ENCODE measurements around the gene CYP2J2. TPM values are rescaled to one million over a fixed set of nuclear protein-coding genes. Genes with fewer than 3 reads are reported as not detected.
"Not testable (repeated sequence)": the region's sequence is repeated elsewhere in the genome, so short reads cannot be mapped to it uniquely, and the experiment has no call there.

CYP2J2 gene
- total RNA-seq (2014; rRNA removed; shearing (Covaris generic)): 1.5 TPM in 2 replicates
- 3.6 and 4.3 TPM in 2 replicates for polyA plus RNA-seq (2015; cell fraction: cytosol; rRNA removed)
- 9.3 and 10.5 TPM in 2 replicates for polyA plus RNA-seq (2015; cell fraction: nucleus; rRNA removed)

GRCh38 chr1:59926381-59927123 is at the start of gene CYP2J2:
Gene CYP2J2, minus strand, starts transcription at chr1:59926773. Its CDS starts 27 bp downstream, at chr1:59926746.
- peak; percentile 44 for DNase-seq (ENCODE audit: low read depth)

- DNase-seq (ENCODE audit: low read depth): no peak
These were observed 47.1 kb upstream of the CYP2J2 start for GRCh38 chr1:59973719-59974118.

- no peak for DNase-seq (ENCODE audit: low read depth)
These were observed 45.8 kb upstream of the CYP2J2 start for GRCh38 chr1:59972216-59972927.

DNA sequence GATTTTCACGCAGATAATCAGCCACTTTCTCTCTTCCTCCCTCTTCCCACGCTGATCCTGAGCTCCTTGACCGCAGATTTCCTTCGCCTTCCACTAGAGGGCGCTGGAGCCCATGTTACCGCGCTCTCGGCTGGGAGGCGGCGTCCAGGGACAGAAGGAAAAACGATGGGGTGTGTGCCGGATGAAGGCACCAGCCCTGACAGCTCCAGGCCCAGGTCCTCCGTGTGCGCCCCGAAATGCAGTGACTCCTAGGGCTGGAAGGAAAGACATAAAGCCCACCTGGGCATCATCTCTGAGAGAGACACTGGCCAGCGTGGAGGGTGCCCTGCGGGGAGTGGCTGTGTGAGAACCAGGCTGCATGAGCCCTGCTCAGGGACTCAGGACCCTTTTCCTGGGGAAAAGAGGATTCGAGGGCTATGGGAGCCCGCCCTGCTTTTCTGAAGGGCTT is 44.9 kb upstream of the CYP2J2 start:
- DNase-seq (ENCODE audit: low read depth): peak; percentile 56

DNA sequence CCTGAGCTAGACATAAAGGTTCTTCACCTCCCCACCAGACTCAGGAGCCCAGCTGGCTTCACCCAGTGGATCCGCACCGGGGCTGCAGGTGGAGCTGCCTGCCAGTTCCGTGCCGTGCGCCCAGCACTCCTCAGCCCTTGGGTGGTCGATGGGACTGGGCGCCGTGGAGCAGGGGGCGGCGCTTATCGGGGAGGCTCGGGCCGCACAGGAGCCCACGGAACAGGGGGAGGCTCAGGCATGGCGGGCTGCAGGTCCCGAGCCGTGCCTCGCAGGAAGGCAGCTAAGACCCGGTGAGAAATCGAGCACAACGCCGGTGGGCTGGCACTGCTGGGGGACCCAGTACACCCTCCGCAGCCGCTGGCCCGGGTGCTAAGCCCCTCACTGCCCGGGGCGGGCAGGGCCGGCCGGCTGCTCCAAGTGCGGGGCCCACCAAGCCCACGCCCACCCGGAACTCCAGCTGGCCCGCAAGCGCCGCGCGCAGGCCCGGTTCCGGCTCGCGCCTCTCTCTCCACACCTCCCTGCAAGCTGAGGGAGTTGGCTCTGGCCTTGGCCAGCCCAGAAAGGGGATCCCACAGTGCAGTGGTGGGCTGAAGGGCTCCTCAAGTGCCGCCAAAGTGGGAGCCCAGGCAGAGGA is 43.1 kb upstream of the CYP2J2 start:
- not testable (repeated sequence) for DNase-seq (ENCODE audit: low read depth)

GRCh38 chr1:59968746-59969145 is 42.2 kb upstream of the CYP2J2 start:
- DNase-seq (ENCODE audit: low read depth): not testable (repeated sequence)

DNA sequence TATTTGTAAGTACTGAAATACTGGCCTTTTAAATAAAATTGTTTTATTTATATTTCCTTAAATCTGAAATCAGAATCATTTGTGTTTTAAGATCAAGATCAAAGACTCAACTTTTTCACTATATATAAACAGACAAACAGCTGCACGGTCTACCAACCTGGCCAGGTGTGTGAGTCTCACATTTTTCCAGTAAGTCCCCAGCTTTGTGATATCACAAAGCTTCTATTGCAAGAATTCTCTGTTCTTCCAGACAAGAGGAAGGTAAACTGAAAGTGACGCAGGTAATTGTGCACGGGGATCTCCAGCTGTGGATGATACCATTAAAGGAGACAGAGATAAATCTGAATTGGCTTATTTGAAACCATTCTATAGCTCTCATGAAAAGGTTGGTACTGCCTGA is 41.2 kb upstream of the CYP2J2 start:
- DNase-seq (ENCODE audit: low read depth): no peak

DNA sequence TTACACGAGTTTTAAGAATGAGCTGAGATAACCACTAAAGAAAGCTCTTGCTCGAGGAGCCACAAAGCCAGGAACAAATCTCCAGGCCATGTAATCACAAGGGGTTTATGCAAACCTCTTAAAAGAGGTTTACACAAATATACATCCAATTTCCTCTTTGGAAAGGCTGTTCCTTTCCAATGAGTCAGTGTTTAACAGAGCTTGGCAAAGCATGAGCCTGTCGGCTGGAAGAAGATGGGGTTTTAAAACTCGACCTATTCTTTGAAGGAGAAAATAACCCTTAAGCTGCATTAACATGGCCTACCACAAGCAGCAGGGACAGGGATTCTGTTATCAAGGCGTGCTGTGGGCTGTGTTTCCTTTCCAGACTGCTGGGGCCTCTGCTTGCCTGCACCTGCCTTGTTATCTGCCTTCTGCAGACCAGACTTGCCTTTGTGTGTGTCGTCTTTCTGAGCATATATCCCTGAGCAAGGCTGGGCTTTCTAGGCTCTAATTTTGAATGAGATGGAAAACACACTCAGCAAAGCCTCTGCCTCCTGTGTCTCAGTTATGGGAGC is 40.6 kb upstream of the CYP2J2 start:
- no peak for DNase-seq (ENCODE audit: low read depth)

DNA sequence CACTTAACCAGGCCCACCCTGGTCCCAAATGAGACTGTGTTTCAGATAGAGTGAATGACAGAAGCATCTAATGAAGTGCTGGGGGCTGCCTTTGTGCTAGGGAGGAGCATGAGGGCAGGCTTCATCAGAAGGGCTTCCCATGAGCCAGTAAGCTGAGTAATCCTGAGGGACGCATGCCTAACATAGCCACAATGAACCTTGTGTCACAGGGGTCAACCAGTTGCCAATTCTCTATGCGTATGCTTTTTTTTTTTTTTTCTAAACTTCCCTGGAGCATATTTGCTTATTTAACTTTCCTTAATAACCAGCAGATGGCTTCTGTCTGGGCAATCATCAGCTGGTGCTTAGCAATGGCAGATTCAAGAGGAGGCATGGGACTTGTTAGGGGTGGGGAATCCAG is 25.5 kb upstream of the CYP2J2 start:
- peak; percentile 21 for DNase-seq (ENCODE audit: low read depth)

DNA sequence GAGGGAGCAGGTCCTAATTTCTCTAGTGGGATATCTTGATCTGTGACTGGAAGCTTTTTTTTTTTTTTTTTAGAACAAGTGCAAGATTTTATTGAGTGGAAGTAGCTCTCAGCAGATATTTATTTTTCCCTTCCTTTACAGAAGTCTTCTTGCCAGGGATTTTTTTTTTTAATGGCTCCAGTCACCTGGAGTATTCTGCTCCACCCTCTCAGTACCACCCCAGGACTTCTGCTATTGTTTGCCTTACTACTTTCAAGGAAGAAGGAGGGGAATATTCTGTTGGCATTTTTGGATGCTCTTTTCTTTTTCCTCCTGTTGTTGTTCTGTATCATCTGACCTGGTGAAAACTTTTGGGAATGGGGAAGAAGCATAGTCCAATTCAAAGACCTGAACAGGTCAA is 23.1 kb upstream of the CYP2J2 start:
- no peak for DNase-seq (ENCODE audit: low read depth)

GRCh38 chr1:59948990-59949389 is 22.4 kb upstream of the CYP2J2 start:
- DNase-seq (ENCODE audit: low read depth): no peak

DNA sequence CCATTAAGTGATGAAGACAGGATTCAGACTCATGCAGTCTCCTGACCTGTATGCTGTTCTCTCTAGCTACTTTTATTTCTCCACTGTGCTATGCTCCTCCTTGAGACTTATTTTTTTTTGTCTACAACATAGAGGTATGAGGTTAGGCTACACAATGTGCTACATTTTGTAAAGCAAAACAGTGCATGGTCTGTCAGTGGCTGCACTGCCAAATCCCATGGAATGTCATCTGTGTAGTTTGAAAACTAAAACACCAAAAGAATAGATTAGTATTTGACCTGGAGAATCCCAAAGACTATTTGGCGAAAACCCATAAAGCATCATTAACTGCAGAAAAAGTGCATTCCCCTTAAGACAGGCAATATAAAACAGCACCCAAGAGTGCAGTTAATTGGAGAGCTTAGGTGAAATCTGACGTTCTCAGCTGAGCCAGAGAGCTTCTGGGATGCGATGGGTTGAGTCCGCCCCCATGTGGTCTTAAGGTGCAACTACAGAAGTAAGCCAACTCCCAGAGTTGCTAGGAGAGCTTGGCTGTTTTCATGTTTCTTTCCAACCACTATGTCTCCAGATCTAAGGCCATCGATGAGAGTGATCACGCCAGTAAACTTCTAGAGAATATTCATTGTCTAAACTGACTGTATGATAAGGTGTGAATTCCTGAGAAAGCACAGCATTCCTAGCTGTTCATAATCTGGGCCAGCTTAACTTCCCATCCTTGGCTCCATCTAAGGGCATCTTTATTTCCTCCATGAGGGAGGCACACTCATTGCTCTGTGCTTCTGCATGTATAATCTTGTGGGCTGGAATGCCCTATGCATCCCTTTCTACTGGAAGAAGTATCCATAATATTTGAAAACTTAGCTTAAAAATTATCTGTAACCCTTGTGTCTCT is 20.7 kb upstream of the CYP2J2 start:
- peak; percentile 55 for DNase-seq (ENCODE audit: low read depth)

GRCh38 chr1:59945790-59946189 is 19.2 kb upstream of the CYP2J2 start:
- no peak for DNase-seq (ENCODE audit: low read depth)

GRCh38 chr1:59939393-59939792 is 12.8 kb upstream of the CYP2J2 start:
- no peak for DNase-seq (ENCODE audit: low read depth)

GRCh38 chr1:59937636-59938210 is 11.2 kb upstream of the CYP2J2 start:
- DNase-seq (ENCODE audit: low read depth): no peak

DNA sequence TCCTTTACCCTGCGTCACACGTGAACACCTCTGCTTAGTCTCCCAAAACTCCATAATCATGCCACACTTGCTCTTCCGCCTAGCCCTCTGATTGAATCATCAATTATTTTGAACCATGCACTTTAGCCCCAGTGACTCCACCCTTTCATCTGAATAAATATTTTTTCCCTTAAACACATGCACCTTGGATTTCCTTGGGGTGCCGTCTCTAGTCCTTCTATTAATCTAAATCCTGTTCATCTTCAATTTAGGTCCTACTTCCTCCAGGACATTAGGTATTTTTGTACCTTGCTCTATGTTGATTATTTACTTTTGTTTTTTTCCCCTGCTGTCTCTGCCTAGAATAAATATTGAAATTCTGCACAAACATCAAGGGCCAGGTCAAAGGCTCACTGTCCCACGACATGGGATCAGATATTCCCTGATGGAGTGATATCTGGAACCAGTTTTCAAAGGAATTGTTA is 9.8 kb upstream of the CYP2J2 start:
- DNase-seq (ENCODE audit: low read depth): no peak

- no peak for DNase-seq (ENCODE audit: low read depth)
These were observed 2.4 kb upstream of the CYP2J2 start for GRCh38 chr1:59928996-59929395.

GRCh38 chr1:59927213-59927612 is 640 bp upstream of the CYP2J2 start:
- DNase-seq (ENCODE audit: low read depth): no peak

DNA sequence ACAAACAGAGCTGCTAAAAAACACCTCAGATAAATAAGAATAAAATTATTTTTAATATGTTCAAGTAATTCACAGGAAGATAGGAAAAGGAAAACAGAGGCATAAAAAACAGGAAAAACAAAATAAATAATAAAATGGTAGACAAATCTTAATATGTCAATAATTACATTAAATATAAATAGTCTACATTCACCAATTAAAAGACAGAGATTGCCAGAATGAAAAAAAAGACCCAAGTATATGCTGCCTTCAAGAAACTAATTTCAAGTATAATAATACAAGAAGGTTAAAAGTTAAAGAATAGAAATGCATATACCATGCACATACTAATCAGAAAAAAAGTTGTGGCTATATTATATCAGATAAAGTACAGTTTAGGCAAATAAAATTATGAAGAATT is 1.9 kb downstream of the CYP2J2 start:
- DNase-seq (ENCODE audit: low read depth): no peak

DNA sequence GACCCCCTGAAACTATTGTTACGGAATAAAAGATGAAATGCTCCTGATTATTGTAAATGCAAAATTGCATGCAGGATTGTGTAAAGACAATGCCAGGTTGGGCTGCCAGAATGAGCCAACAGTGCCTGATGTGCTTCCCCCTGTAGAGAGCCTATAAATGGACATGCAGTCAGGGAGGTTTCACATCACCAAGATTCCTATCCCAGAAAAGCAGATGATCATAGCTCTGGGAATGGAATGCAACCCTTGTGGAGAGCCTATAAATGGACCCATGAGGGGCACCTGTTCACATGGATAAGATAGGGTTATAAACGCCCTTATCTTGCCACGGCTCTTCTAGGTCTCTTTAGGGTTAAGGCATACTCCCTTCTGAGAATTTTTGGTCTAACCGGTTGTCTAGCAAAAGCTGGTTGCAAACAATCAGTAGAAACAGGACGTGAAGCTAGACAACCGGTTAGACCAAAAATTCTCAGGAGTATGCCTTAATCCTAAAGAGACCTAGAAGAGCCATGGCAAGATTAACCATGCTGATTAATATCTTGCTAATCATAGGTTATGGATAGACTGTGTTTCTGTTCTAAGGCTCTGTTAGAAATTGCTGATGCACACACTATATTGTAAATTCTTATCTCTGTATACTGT is 5.2 kb downstream of the CYP2J2 start:
- not testable (repeated sequence) for DNase-seq (ENCODE audit: low read depth)
